ENCODE results near the gene WDFY3. TPM values are rescaled to one million over a fixed set of nuclear protein-coding genes. Genes with fewer than 3 reads are reported as not detected.

The WDFY3 gene, protein sequence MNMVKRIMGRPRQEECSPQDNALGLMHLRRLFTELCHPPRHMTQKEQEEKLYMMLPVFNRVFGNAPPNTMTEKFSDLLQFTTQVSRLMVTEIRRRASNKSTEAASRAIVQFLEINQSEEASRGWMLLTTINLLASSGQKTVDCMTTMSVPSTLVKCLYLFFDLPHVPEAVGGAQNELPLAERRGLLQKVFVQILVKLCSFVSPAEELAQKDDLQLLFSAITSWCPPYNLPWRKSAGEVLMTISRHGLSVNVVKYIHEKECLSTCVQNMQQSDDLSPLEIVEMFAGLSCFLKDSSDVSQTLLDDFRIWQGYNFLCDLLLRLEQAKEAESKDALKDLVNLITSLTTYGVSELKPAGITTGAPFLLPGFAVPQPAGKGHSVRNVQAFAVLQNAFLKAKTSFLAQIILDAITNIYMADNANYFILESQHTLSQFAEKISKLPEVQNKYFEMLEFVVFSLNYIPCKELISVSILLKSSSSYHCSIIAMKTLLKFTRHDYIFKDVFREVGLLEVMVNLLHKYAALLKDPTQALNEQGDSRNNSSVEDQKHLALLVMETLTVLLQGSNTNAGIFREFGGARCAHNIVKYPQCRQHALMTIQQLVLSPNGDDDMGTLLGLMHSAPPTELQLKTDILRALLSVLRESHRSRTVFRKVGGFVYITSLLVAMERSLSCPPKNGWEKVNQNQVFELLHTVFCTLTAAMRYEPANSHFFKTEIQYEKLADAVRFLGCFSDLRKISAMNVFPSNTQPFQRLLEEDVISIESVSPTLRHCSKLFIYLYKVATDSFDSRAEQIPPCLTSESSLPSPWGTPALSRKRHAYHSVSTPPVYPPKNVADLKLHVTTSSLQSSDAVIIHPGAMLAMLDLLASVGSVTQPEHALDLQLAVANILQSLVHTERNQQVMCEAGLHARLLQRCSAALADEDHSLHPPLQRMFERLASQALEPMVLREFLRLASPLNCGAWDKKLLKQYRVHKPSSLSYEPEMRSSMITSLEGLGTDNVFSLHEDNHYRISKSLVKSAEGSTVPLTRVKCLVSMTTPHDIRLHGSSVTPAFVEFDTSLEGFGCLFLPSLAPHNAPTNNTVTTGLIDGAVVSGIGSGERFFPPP (N-terminal part only)
- 95.5 and 129 TPM in 2 replicates for total RNA-seq

DNA sequence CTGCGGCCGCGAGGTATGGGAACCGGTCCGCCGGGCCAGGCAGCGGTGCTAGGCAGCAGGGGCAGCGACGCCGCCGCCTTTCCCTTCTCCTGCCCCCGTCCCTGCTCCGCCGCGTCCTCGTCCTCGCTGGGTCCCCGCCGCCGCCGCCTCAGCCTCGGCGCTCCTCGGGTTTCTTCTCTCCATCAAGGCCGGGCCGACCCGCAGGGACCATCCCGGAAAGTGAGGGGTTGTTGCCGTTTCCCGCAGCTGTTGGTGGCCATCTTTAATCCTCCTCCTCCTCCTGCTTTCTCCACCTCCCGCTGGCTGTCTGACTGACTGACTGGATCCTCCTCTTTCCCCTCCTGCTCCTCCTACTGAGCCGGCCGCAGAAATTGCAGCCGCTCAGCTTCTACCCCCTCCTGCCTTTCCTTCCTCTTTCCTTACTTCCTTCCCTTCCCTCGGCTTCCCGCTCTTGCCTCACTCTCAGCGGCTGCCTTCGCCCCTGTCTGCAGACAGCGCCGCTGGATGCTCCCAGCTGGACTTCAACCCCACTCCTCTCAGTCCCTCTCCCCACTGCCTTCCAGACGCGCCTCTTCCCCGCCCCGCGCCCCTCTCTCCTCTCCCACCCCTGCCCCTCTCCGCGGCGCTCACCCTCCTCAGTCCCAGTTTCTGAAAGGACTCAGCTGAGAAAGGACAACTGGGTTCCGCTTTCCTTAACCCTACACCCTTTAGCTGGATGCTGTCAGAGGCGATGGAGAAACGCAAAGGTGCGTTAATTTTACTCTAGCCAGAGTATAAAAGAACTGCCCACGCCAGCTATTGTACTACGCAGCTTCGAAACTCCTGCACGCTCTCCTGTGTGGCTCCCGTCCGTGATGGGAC is at the start of gene WDFY3:
WDFY3 (minus strand) TSS at position 309 of the 861 bp plus-strand sequence. CDS start 106,099 bp downstream, outside the sequence.
- peak; percentile 60 for DNase-seq (ENCODE audit: low read depth, low spot score)

DNA sequence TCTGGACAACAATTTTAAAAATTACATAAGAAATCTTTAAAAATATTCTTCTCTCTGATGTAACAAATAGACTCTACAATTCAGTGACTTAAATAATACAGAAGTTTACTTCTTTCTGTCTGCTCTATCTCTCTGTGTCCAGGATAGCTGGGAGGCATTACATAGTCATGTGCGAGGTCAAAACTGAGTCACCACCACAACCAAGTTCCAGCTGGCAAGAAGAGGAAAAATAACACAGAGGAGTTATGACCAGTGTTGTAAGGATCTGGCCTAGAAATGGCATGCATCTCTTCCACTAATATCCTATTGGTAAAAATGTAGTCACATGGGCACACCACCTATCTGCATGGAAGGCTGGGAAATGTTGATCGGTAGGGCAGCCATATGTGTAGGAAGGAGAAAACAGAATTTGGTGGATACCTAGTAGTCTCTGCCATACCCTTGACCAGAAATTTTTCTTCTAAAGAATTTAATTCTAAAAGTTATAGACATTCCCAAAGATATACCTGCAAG is 39.4 kb upstream of the WDFY3 start:
- peak; percentile 24 for DNase-seq (ENCODE audit: low read depth, low spot score)

DNA sequence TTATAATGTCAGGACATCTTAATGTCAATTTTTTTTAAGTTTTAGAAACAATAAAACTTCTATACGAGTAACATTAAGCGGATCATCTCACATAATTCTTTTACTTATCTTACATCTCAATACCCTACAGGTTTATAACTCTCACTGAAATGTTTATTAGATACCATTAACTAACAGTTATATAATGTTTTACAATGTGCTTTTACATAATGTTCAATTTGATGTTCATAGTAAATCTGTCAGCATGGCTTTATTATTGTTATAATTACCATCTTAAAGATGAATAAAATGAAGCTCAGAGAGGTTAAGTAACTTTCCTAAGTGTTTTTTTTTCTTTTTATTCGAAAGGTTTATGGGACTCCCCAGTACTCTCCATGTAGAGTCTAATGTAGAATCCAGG is 33.9 kb upstream of the WDFY3 start:
- no peak for DNase-seq (ENCODE audit: low read depth, low spot score)

- no peak for DNase-seq (ENCODE audit: low read depth, low spot score)
These were observed 28.9 kb upstream of the WDFY3 start for GRCh38 chr4:84995386-84995785.

DNA sequence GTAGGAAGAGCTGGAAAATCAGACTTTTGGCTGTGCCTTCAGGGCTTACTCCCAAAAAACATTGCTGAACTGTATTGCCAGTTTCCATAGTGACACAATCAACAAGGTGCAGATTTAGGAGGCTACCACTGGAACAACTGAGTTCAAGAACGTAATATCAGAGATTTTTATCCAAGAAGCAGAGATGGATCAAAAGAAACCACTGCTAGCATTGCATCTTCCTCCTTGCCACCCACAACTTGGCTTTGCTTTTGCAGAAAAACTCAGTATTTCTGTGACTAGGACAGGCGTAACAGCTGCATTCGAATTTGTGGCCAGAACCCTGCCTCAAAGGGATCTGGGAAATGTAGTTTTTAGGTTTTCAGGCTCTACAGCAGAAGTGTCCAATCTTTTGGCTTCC is 27.8 kb upstream of the WDFY3 start:
- no peak for DNase-seq (ENCODE audit: low read depth, low spot score)

- no peak for DNase-seq (ENCODE audit: low read depth, low spot score)
These were observed 19.5 kb upstream of the WDFY3 start for GRCh38 chr4:84985952-84986351.

DNA sequence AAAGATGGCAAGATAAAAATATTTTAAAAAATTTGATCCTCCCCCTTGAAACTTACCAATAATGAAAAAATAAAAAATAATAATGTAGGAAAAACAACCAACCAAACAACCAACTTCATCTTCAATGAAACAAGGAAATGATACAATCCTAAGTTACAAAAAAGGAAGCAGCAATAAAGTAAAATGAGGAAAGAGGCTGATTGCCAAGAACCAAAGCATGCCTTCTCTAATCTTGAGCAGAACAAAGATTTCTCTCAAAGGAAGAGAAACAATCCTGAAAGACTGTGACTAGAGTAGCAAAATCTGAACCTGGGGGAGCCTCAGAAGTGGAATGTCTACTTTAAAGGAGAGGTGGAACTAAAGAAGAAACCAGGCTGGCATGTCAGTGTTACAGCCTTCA is 10.9 kb upstream of the WDFY3 start:
- DNase-seq (ENCODE audit: low read depth, low spot score), result no peak

DNA sequence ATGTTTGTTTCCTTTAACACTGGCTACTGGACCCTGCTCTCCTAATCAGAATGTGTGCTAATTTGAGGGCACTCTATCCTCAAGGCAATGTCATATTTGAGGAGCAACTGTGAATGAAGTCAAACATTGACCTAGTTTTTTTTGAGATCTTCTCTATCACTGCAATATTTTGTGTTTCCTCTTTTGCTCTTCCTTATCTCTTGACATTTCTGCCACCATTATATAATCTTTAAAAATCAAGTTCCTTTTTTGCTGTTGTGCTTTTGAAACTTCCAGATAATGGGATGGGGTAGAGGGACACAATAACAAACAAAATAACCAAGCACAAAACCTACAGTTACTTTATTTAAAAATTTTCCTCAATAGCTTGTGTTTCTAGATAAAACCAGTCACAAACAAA is 7.4 kb upstream of the WDFY3 start:
- DNase-seq (ENCODE audit: low read depth, low spot score), result no peak

- DNase-seq (ENCODE audit: low read depth, low spot score), result no peak
These were observed 4.9 kb upstream of the WDFY3 start for GRCh38 chr4:84971319-84971932.

- no peak for DNase-seq (ENCODE audit: low read depth, low spot score)
These were observed 2.4 kb upstream of the WDFY3 start for GRCh38 chr4:84968925-84969324.

DNA sequence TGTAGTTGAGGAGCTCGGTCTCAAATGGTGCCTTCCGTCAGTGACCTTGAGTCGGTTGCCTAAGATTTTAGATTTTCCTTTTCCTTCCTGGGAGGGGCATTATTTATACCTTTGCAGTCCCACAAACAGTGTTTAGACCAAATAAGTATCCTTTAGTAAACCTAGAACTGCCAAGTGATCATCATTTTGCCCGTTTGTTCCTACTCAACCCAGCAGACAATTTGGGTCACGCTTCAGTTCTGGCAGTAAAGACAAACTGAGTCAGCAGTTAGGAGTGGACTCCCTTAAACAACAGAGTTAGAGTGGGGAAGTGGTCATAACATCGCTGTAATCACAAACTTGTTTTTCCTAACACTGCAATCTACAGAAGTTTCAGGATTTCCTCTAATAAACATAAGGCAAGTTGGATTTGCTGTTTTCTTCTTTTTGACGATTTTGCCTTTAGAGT is 777 bp upstream of the WDFY3 start:
- no peak for DNase-seq (ENCODE audit: low read depth, low spot score)

GRCh38 chr4:84965553-84966381 is 723 bp downstream of the WDFY3 start:
- no peak for DNase-seq (ENCODE audit: low read depth, low spot score)

DNA sequence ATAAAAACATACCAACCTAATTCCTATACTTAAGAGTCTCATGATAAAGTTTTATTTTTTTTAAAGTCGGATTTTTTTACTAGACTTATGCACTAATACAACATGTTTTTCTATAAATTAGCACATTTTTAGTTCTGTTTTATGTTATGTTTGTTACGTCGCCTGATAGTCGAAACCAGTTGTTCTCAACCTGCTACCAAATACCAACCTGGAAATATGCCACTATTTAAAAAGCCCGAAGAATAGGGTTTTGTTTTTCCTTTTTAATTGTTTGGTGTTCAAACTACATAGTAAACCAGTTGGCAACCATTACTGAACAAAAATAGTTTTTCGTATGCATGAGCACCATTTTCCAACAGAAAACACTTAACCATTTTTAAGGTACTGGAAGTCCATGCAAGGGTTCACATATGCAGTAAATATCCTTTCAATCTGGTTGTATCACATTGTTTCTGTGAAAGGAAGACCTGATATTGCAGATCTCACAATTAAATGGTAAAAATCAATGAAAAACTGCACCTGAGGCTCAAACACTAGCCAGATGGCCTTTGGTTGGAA is 1.4 kb downstream of the WDFY3 start:
- no peak for DNase-seq (ENCODE audit: low read depth, low spot score)

- no peak for DNase-seq (ENCODE audit: low read depth, low spot score)
These were observed 4.4 kb downstream of the WDFY3 start for GRCh38 chr4:84962102-84962501.

GRCh38 chr4:84958434-84958833 is 8.1 kb downstream of the WDFY3 start:
- DNase-seq (ENCODE audit: low read depth, low spot score), result no peak

DNA sequence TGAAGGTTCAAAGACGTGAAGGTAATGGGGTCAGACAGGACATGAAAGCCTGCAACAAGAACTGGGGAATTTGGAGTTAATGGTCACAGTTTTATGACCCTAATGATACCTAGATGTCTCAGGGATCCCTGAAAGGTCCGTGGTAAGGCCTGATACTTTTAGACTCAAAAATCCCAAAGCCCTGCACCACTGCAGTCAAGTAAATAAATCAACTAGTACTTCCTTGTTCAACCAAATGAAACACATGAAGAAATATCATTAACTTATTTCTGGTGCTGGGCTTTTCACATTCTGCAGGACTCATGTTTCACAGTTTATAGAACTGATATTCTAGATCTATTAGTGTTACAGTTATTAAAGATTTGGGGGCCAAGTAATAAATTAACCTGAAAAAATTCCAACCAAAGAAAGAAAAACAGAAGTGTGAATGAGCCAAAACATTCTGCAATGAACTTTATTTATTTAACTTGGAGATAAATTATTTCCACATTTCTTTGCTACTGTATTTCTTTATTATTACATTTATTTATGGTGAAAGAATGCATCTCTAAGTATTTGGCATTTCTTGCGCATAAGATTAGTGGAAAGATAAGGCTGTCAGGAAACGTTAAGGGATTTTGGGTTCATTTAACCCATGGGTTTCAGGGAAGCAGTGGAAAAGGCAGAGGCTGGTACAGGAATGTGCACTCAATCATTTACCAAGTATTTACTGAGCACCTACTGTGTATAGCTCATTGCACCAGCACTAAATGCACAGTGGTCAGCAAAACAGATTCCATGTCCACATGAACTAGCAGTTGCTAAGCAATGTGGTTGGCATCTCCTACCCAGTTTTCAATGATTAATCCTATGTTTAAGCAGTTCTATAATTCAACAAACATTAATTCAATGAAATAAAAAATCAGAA is 8.7 kb downstream of the WDFY3 start:
- DNase-seq (ENCODE audit: low read depth, low spot score), result no peak

- DNase-seq (ENCODE audit: low read depth, low spot score), result no peak
These were observed 10.5 kb downstream of the WDFY3 start for GRCh38 chr4:84956014-84956413.

DNA sequence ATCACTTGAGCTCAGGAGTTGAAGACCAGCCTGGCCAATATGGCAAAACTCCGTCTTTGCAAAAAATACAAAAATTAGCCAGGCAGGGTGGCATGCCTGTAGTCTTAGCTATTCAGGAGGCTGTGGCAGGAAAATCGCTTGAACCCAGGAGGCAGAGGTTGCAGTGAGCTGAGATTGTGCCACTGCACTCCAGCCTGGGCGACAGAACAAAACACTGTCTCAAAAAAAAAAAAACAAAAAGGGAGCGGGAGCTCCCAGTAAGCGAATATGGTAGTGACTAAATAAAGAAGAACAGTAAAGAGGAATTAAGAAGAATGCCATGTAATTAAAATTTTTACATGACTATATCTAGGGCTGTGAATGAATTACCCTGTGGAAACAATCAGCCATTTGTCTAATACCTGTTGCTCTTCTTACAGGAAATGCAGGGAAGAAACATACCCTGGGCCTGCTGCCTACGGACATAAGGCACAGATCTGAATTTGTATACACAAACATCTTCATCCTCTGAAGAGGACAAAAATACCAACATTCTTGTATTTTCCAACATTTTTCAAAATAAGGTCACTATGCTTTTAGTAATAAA is 11.4 kb downstream of the WDFY3 start:
- no peak for DNase-seq (ENCODE audit: low read depth, low spot score)

Data from pulmonary artery endothelial cell (primary cell).